ENCODE data around the gene EGLN1.

EGLN1 gene

DNA sequence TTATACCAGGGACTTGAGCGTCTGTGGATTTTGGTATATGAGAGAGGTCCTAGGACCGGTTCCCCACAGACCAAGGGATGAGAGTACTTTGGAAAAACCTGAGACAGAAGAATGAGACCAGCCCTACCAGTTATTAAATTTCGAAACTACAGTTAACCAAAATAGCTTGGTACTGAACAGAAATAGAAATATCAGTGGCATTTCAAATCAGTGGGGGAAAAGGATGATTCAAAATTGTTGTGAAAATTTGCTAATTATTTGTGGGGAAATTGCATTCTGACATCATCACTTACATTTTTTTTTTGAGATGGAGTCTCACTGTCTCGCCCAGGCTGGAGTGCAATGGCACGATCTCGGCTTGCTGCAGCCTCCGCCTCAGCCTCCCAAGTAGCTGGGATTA, 92.6 kb downstream of the EGLN1 start:
- Histone ChIP-seq H3K9ac (no peak overlapping the region), H3K27ac (no peak overlapping the region), H3K4me1 (peaks cover 14 to 30% (median 19%) of the 10 kb centered on the region in 10 experiments), H3K36me3 (peaks cover 0 to 35% (median 10%) of the 10 kb centered on the region in 11 experiments; a peak in 8 of 22 replicates), H3K27me3 (no peaks in the 10 kb centered on the region), H3K9me3 (replicated peaks in 1 of 11) (no peaks in the 10 kb centered on the region), H3K4me2 (no peak overlapping the region), H4K20me1 (peaks cover 8 to 59% (median 39%) of the 10 kb centered on the region in 11 experiments; a peak in 19 of 22 replicates), H3K4me3 (no peak overlapping the region)
- TF ChIP-seq Cebpa-rat (IDR thresholded peaks at IDR 0.05): no peak

DNA sequence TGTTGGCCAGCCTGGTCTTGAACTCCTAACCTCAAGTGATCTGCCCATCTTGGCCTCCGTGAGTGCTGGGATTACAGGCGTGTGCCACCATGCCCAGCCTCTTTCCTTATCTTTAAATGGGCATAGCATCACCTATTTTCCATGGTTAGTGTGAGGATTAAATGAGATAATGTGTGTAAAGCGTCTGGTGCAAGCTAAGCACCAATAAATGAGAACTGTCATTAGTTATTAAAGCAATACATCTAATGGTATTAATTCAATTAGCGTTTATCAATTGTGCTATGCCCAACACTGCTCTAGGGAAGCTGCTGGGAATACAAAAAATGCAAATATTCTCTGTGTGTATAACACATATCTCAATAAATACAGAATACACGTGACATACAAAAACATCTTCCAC, 94.5 kb downstream of the EGLN1 start:
- H3K4me1 ChIP-seq: peaks cover 0 to 12% (median under 1%) of the 10 kb centered on the region in 10 experiments; a peak in 10 of 20 replicates
- H3K36me3 ChIP-seq: peaks cover 0 to 23% (median 10%) of the 10 kb centered on the region in 11 experiments; a peak in 7 of 22 replicates
- H3K9ac ChIP-seq: no peak overlapping the region
- H3K4me3 ChIP-seq: no peak overlapping the region
- no peaks in the 10 kb centered on the region for H3K27me3 ChIP-seq
- H4K20me1 ChIP-seq: peaks cover 0 to 40% (median 21%) of the 10 kb centered on the region in 11 experiments; a peak in 12 of 22 replicates
- no peak overlapping the region for H3K27ac ChIP-seq
- TF ChIP-seq Cebpa-rat (IDR thresholded peaks at IDR 0.05): no peak
- no peak overlapping the region for H3K4me2 ChIP-seq
- no peaks in the 10 kb centered on the region for H3K9me3 ChIP-seq (replicated peaks in 1 of 11)

DNA sequence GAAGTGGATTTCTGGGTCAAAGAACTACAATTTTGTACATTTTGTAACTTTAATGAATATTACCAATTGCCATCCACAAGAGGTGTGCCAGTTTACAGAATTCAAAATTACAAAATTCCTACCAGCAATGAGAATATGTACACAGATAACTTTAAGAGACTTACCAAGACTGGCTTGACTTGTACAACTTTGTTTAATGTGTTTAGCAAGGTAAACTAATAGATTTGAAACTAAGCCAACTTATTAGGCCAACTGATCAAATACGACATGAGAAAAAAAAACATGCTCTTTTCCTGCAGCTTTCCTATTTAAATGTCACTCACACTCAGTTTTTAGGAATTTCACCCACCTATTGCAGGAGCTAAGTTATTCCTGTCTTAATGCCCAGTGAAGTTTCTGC, 95.8 kb downstream of the EGLN1 start:
- Histone ChIP-seq H3K9ac (no peak overlapping the region), H4K20me1 (peaks cover 0 to 26% (median 11%) of the 10 kb centered on the region in 11 experiments; a peak in 10 of 22 replicates), H3K36me3 (peaks cover 0 to 10% (median 0%) of the 10 kb centered on the region in 11 experiments; a peak in 4 of 22 replicates), H3K4me2 (no peak overlapping the region), H3K27ac (no peak overlapping the region), H3K4me3 (no peak overlapping the region), H3K4me1 (peaks cover 0 to 8% (median 0%) of the 10 kb centered on the region in 10 experiments; a peak in 4 of 20 replicates), H3K27me3 (no peaks in the 10 kb centered on the region), H3K9me3 (replicated peaks in 1 of 11) (no peaks in the 10 kb centered on the region)
- TF ChIP-seq Cebpa-rat (IDR thresholded peaks at IDR 0.05): no peak

DNA sequence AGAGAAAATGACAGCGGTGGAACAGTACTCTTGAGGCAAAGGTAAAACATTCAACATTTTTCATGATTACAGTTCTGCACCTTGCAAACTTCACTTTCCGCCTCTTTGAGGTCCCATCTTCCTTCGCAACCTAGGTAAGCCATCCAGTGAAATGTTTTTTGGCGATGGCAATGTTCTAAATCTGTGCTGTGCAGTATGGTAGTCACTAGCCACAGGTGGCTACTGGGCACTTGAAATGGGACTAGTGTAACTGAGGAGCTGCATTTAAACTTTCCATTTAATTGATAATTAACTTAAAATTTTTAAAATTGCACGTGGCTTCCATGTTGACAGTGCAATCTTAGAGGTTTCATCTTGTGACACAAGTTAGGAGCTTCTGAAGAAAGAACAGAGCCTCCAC, 97.4 kb downstream of the EGLN1 start:
- Histone ChIP-seq H3K27ac (no peak overlapping the region), H3K4me2 (no peak overlapping the region), H3K4me3 (no peak overlapping the region), H3K36me3 (no peaks in the 10 kb centered on the region), H4K20me1 (peaks cover 0 to 14% (median 2%) of the 10 kb centered on the region in 11 experiments; a peak in 5 of 22 replicates), H3K4me1 (peaks cover 0 to 3% (median 0%) of the 10 kb centered on the region in 10 experiments; a peak in 3 of 20 replicates), H3K27me3 (no peaks in the 10 kb centered on the region), H3K9me3 (replicated peaks in 1 of 11) (no peaks in the 10 kb centered on the region), H3K9ac (no peak overlapping the region)
- TF ChIP-seq Cebpa-rat (IDR thresholded peaks at IDR 0.05): no peak

DNA sequence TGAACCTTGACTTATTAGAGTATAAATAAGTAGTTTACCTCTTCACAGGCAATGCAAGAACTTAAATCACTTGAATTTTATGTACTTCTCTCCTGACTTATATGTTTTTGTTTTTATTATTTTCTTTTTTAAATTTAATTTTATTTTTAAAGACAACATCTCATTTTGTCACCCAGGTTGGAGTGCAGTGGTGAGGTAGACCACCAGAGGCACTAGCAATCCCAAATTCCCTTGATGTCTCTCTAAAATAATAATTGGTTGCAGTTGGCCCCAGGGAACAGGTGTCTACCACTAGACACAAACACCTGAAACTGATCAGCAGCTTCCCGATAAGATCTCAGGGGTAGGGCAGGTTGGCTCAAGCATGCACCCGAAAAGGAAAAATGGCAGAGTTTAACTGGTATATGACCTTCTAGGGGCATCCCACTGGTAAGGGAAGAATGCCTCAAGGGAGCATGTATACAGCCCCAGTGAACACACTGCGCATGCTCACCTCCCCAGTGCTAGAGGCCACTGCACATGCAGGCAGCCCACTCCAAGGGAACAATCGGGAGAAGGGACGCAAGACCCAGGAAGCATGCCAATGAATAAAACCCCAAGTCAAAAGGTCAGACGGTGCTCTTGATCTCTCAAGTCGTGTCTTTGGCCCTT, 99.1 kb downstream of the EGLN1 start:
- Histone ChIP-seq H4K20me1 (peaks cover 0 to 5% (median 0%) of the 10 kb centered on the region in 11 experiments; a peak in 1 of 22 replicates), H3K4me1 (no peaks in the 10 kb centered on the region), H3K9me3 (replicated peaks in 1 of 11) (peaks cover 0 to 1% (median under 1%) of the 10 kb centered on the region in 11 experiments; a peak in 7 of 22 replicates), H3K27ac (no peak overlapping the region), H3K4me3 (no peak overlapping the region), H3K4me2 (no peak overlapping the region), H3K27me3 (no peaks in the 10 kb centered on the region), H3K9ac (no peak overlapping the region), H3K36me3 (no peaks in the 10 kb centered on the region)
- TF ChIP-seq Cebpa-rat (IDR thresholded peaks at IDR 0.05): no peak

DNA sequence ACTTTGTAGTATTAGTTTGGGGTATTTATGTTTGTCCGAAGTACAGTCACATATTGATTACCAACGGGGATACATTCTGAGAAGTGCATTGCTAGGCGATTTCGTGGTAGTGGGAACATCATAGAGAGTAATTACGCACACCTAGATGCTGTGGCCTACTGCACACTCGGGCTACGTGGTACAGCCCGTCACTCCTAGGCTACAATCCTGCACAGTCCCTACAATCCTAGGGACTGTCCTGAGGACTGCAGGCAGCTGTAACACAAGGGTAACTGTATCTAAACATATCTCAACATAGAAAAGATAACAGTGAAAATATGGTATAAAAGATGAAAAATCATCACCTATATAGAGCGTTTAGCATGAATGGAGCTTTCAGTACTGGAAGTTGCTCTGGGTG, 103.0 kb downstream of the EGLN1 start:
- no peaks in the 10 kb centered on the region for H3K4me1 ChIP-seq
- H4K20me1 ChIP-seq: no peaks in the 10 kb centered on the region
- H3K4me2 ChIP-seq: no peak overlapping the region
- no peak overlapping the region for H3K9ac ChIP-seq
- no peaks in the 10 kb centered on the region for H3K27me3 ChIP-seq
- no peaks in the 10 kb centered on the region for H3K36me3 ChIP-seq
- no peak for TF ChIP-seq Cebpa-rat (IDR thresholded peaks at IDR 0.05)
- no peak overlapping the region for H3K4me3 ChIP-seq
- H3K27ac ChIP-seq: no peak overlapping the region
- H3K9me3 ChIP-seq (replicated peaks in 1 of 11): peaks cover 8 to 11% (median 10%) of the 10 kb centered on the region in 11 experiments; a peak in 21 of 22 replicates

DNA sequence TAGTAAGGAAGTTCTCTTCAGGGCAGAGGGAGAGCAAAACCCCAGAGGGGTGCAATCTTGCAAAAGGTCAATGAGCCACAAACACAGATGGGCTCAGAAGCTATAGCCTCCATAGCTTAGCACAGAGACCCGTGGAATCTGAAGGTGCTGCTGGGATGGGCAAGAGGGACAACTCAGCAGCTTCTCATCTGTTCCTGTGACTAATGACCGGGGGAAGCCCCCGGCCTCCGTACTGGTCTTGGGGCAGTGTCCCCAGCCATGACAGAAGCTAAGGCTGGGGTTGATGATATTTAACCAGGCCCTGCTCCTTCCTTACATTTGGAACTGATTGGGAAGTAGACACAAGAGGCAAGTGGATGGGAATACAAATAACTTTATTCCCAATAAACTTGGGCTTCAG, 103.5 kb downstream of the EGLN1 start:
- no peaks in the 10 kb centered on the region for H4K20me1 ChIP-seq
- no peak overlapping the region for H3K4me2 ChIP-seq
- H3K4me1 ChIP-seq: no peaks in the 10 kb centered on the region
- H3K27ac ChIP-seq: no peak overlapping the region
- H3K27me3 ChIP-seq: no peaks in the 10 kb centered on the region
- no peak overlapping the region for H3K4me3 ChIP-seq
- H3K9me3 ChIP-seq (replicated peaks in 1 of 11): peaks cover 8 to 11% (median 10%) of the 10 kb centered on the region in 11 experiments; a peak in 21 of 22 replicates
- no peak for TF ChIP-seq Cebpa-rat (IDR thresholded peaks at IDR 0.05)
- no peaks in the 10 kb centered on the region for H3K36me3 ChIP-seq
- H3K9ac ChIP-seq: no peak overlapping the region

DNA sequence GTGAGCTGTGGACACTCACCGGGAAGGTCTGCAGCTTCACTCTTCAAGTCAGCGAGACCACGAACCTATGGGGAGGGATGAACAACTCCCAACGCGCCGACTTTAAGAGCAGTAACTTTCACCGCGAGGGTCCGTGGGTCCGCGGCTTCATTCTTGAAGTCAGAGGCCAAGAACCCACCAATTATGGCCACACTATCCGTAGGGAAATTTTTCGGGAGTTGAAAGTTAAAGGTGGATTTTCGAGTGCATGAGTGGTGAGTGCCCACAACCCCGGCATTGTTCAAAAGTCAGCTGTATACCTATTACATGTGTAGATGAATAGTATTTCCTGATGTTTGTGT, 104.1 kb downstream of the EGLN1 start:
- Histone ChIP-seq H3K27me3 (no peaks in the 10 kb centered on the region), H3K36me3 (no peaks in the 10 kb centered on the region), H3K9me3 (replicated peaks in 1 of 11) (peaks cover 8 to 11% (median 10%) of the 10 kb centered on the region in 11 experiments; a peak in 21 of 22 replicates), H3K4me2 (no peak overlapping the region), H3K4me3 (no peak overlapping the region), H4K20me1 (no peaks in the 10 kb centered on the region), H3K4me1 (no peaks in the 10 kb centered on the region), H3K9ac (no peak overlapping the region), H3K27ac (no peak overlapping the region)
- no peak for TF ChIP-seq Cebpa-rat (IDR thresholded peaks at IDR 0.05)

DNA sequence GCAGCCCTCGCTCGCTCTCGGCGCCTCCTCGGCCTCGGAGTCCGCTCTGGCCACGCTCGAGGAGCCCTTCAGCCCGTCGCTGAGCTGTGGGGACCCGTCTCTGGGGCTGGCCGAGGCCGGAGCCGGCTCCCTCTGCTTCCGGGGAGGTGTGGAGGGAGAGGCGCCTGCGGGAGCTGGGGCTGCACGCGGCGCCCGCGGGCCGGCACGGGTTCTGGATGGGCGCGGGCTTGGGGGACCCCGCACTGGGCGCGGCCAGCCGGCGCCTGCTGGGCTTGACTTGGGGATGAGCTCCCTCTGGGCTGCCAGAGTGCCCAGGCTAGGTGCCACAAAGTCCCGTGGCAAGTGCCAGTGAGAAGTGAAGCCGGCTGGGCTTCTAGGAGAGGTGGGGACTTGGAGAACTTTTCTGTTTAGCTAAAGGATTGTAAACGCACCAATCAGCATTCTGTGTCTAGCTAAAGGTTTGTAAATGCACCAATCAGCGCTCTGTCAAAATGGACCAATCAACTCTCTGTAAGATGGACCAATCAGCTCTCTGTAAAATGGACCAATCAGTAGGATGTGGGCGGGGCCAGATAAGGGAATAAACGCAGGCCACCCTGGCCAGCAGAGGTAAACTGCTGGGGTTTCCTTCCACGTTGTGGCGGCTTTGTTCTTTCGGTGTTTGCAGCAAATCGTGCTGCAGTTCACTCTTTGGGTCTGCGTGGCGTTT, 104.6 kb downstream of the EGLN1 start:
- no peak overlapping the region for H3K4me2 ChIP-seq
- peaks cover 8 to 11% (median 10%) of the 10 kb centered on the region in 11 experiments; a peak in 21 of 22 replicates for H3K9me3 ChIP-seq (replicated peaks in 1 of 11)
- TF ChIP-seq Cebpa-rat (IDR thresholded peaks at IDR 0.05): no peak
- no peaks in the 10 kb centered on the region for H4K20me1 ChIP-seq
- H3K4me3 ChIP-seq: no peak overlapping the region
- H3K9ac ChIP-seq: no peak overlapping the region
- no peaks in the 10 kb centered on the region for H3K4me1 ChIP-seq
- H3K36me3 ChIP-seq: no peaks in the 10 kb centered on the region
- H3K27me3 ChIP-seq: no peaks in the 10 kb centered on the region
- H3K27ac ChIP-seq: no peak overlapping the region
